ENCODE data around the gene WDTC1. TPM values are rescaled to one million over a fixed set of nuclear protein-coding genes. Genes with fewer than 3 reads are reported as not detected.

The WDTC1 gene
- total and polyA plus RNA-seq, 2 of the 8 experiments (the other 6 are each of a cell fraction or from before 2014, with no cell fraction given): 7.5 to 18.7 TPM

DNA sequence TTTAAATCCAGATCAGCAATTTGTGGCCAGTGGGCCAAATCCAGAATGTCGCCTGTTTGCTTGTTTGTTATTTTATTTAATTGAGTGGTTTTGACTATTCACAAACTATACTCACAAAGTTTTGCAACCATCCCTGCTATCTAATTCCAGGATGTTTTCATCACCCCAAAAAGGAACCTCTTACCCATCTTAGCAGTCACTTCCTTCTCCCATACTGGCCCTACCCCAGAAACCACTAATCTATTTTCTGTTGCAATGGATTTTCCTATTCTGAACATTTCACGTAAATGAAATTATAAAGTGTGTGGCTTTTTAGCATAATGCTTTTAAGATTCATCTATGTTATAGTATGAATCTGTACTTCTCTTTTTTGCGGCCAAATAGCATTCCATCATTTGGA, 41.3 kb downstream of the WDTC1 start:
- no peaks in the 10 kb centered on the region for H3K27me3 ChIP-seq (replicated peaks in 1 of 4; ENCODE audit: control insufficient read depth in 3 of 4, extremely low read depth in 1 of 4, insufficient read depth in 3 of 4, low read length in 3 of 4)
- H3K9ac ChIP-seq (replicated peaks in 1 of 4; ENCODE audit: extremely low read depth in 1 of 4, low read depth in 3 of 4, low read length in 3 of 4): no peak overlapping the region
- H4K91ac ChIP-seq (replicated peaks; ENCODE audit: insufficient read length, low read length): no peak overlapping the region
- POLR2A ChIA-PET (ENCODE audit: partially characterized antibody): no interaction called here
- H3K79me2 ChIP-seq (ENCODE audit: control insufficient read depth in 1 of 2, insufficient read depth in 2 of 2, low read length in 2 of 2): no peaks in the 10 kb centered on the region
- no peak overlapping the region for H3K23ac ChIP-seq (ENCODE audit: insufficient read length)
- no peaks in the 10 kb centered on the region for H3K79me1 ChIP-seq (ENCODE audit: low read depth, low read length)
- 0 out of 8 replicates have a peak, but pooled peaks cover 0 to 2% (median 0%) of the 10 kb centered on the region in 4 experiments for H3K36me3 ChIP-seq (ENCODE audit: control insufficient read depth in 2 of 4, insufficient read depth in 4 of 4, low read length in 3 of 4)
- H3K4me3 ChIP-seq (ENCODE audit: extremely low read depth in 1 of 4, insufficient read depth in 2 of 4, low read depth in 3 of 4, low read length in 4 of 4): no peak overlapping the region
- H4K20me1 ChIP-seq (replicated peaks in 1 of 2; ENCODE audit: control insufficient read depth in 1 of 2, insufficient read depth in 2 of 2, low read length in 2 of 2): no peaks in the 10 kb centered on the region
- H2BK120ac ChIP-seq (replicated peaks; ENCODE audit: low read depth, low read length): no peak overlapping the region
- H4K8ac ChIP-seq (ENCODE audit: extremely low read depth, insufficient read depth, low read length): no peak overlapping the region
- H3K18ac ChIP-seq (ENCODE audit: extremely low read depth, low read length): no peak overlapping the region
- H3K23me2 ChIP-seq (ENCODE audit: low read depth, low read length): no peaks in the 10 kb centered on the region
- no peak overlapping the region for H2BK20ac ChIP-seq (ENCODE audit: low read length)
- H3K27ac ChIP-seq (ENCODE audit: low read depth, low read length): no peak overlapping the region
- no peaks in the 10 kb centered on the region for H3K9me3 ChIP-seq (ENCODE audit: insufficient read depth in 2 of 2, low read depth in 1 of 2, low read length in 1 of 2)
- no peaks in the 10 kb centered on the region for H3K4me1 ChIP-seq (replicated peaks in 1 of 4; ENCODE audit: control insufficient read depth in 3 of 4, insufficient read depth in 4 of 4, low read length in 3 of 4)
- DNase-seq (ENCODE audit: low read depth in 1 of 2, low spot score in 2 of 2) (no peak), FAIRE-seq (no peak)
- H2BK5ac ChIP-seq (ENCODE audit: low read depth, low read length): no peak overlapping the region
- CTCF ChIA-PET (ENCODE audit: partially characterized antibody): no interaction called here
- TF ChIP-seq CHD1 (IDR thresholded peaks at IDR 0.05; ENCODE audit: low read depth, low read length): no peak
- TF ChIP-seq, protein P1, sequence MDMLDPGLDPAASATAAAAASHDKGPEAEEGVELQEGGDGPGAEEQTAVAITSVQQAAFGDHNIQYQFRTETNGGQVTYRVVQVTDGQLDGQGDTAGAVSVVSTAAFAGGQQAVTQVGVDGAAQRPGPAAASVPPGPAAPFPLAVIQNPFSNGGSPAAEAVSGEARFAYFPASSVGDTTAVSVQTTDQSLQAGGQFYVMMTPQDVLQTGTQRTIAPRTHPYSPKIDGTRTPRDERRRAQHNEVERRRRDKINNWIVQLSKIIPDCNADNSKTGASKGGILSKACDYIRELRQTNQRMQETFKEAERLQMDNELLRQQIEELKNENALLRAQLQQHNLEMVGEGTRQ (IDR thresholded peaks at IDR 0.05; ENCODE audit: low read length): no peak
- no peak for TF ChIP-seq TCF12 (IDR thresholded peaks at IDR 0.05; ENCODE audit: low read depth, low read length)
- no peak for TF ChIP-seq RFX5 (IDR thresholded peaks at IDR 0.05; ENCODE audit: borderline replicate concordance, low read depth, low read length)
- TF ChIP-seq TEAD4 (IDR thresholded peaks at IDR 0.05; ENCODE audit: low read depth, low read length): no peak
- no peak overlapping the region for H2AFZ ChIP-seq (ENCODE audit: low read length)
- no peak overlapping the region for H2AK5ac ChIP-seq (ENCODE audit: low read depth, low read length)
- H2BK15ac ChIP-seq (ENCODE audit: low read length): no peak overlapping the region
- no peak overlapping the region for H3K14ac ChIP-seq (ENCODE audit: insufficient read length)
- H3K4me2 ChIP-seq (ENCODE audit: insufficient read depth in 1 of 2, low read depth in 2 of 2, low read length in 2 of 2): no peak overlapping the region
- WGBS, 2 experiments (ENCODE audit: extremely low coverage in 1 of 2, insufficient coverage in 1 of 2, insufficient read length in 1 of 2, insufficient replicate concordance in 2 of 2, low coverage in 1 of 2, low lambda C conversion rate in 2 of 2, missing lambda C conversion rate in 1 of 2): 63% methylated on average over 3 of the region's 3 CpGs; no CpG with 5 or more reads in 1 of the 2 experiments
- no peak overlapping the region for H3K56ac ChIP-seq (replicated peaks; ENCODE audit: insufficient read length, low read depth, low read length)
- no peak overlapping the region for H4K5ac ChIP-seq (ENCODE audit: insufficient read length, low read depth, low read length)
- no peak overlapping the region for H3K4ac ChIP-seq (replicated peaks; ENCODE audit: insufficient read length, low read depth, low read length)
- no peak overlapping the region for H2BK12ac ChIP-seq (ENCODE audit: low read depth, low read length)
